Caco-2 (cell line): Measurements from ENCODE around the gene KDM1A. TPM values are rescaled to one million over a fixed set of nuclear protein-coding genes. Genes with fewer than 3 reads are reported as not detected.
A peak's percentile ranks its signal among the peaks of the same experiment; 100 is the strongest.

Experiments
- BruUV-seq: library from RNA; stranded (reverse); fragments of 400-500 nt; replicated peaks from 2 replicates; lab custom pipeline; 2021; lab: Mats Ljungman, UMichigan
- CTCF ChIA-PET: fragments of 300-600 bp; sonication (Branson Sonifier 250); formaldehyde crosslinking; loops from one replicate; lab custom pipeline; 2022; ENCODE audit warnings: antibody characterized with exemption; lab: Charles Lee
- POLR2A ChIA-PET: fragments of 300-600 bp; sonication (Branson Sonifier 250); formaldehyde crosslinking; loops from one replicate; lab custom pipeline; 2022; ENCODE audit warnings: antibody characterized with exemption; lab: Charles Lee
- DNase-seq, 2 experiments: peaks; one replicate each; pipeline versions ENCODE4 v3.0.0 to v3.0.0-alpha.2; 2020 to 2022
- H3K27me3 ChIP-seq: replicated peaks from 2 replicates; pipeline ENCODE4 v1.6.0; 2011; ENCODE audit warnings: low read length; ENCODE audit not compliant: control insufficient read depth, insufficient read depth
- H3K36me3 ChIP-seq: 2 replicates; pipeline ENCODE4 v1.5.1; 2011; ENCODE audit warnings: low read length; ENCODE audit not compliant: control insufficient read depth, insufficient read depth
- H3K4me1 ChIP-seq: fragments of 250-450 bp; sonication (Bioruptor Pico); 2 replicates; pipeline ENCODE4 v1.5.1; 2020; ENCODE audit warnings: mild to moderate bottlenecking
- H3K4me3 ChIP-seq: 2 replicates; pipeline ENCODE4 v1.5.1; 2011; ENCODE audit warnings: low read depth, mild to moderate bottlenecking, control low read depth, low read length
- H3K9me3 ChIP-seq: fragments of 250-450 bp; sonication (Bioruptor Pico); 2 replicates; pipeline ENCODE4 v1.5.1; 2020; ENCODE audit warnings: mild to moderate bottlenecking, moderate library complexity
- H3K27ac Mint-ChIP-seq: one replicate; pipeline ENCODE4 v1.8.0; 2022; ENCODE audit warnings: mixed read lengths; ENCODE audit not compliant: unreplicated experiment
- H3K27me3 Mint-ChIP-seq: one replicate; pipeline ENCODE4 v1.8.0; 2022; ENCODE audit warnings: mixed read lengths; ENCODE audit not compliant: insufficient read depth, unreplicated experiment
- H3K36me3 Mint-ChIP-seq: one replicate; pipeline ENCODE4 v1.8.0; 2022; ENCODE audit warnings: mild to moderate bottlenecking, mixed read lengths; ENCODE audit not compliant: insufficient read depth, unreplicated experiment
- H3K4me1 Mint-ChIP-seq: one replicate; pipeline ENCODE4 v1.8.0; 2022; ENCODE audit warnings: low read depth, mixed read lengths; ENCODE audit not compliant: unreplicated experiment
- H3K4me3 Mint-ChIP-seq: one replicate; pipeline ENCODE4 v1.8.0; 2022; ENCODE audit warnings: mild to moderate bottlenecking, moderate library complexity, mixed read lengths; ENCODE audit not compliant: unreplicated experiment
- H3K9me3 Mint-ChIP-seq: one replicate; pipeline ENCODE4 v1.8.0; 2022; ENCODE audit warnings: mixed read lengths; ENCODE audit not compliant: unreplicated experiment
- CTCF ChIP-seq, 2 experiments: fragments of 200-600 bp in 1 of 2; IDR thresholded peaks; 1 replicate in 1 of 2; 2 replicates in 1 of 2; pipeline versions ENCODE4 v1.5.1 to v1.8.0; 2011 to 2022; ENCODE audit warnings: antibody characterized with exemption in 1 of 2, control low read depth in 1 of 2, inconsistent platforms in 1 of 2, low read depth in 1 of 2, low read length in 1 of 2, mild to moderate bottlenecking in 1 of 2, moderate library complexity in 1 of 2; ENCODE audit not compliant: insufficient read depth in 1 of 2, severe bottlenecking in 1 of 2, unreplicated experiment in 1 of 2
- intact Hi-C: fragments of 100-400 bp; cut with micrococcal nuclease; formaldehyde crosslinking; loops from one replicate; pipeline ENCODE4 v1.10.0; 2022; ENCODE audit not compliant: unreplicated experiment
- total RNA-seq: library from RNA; stranded (reverse); gene quantifications from 2 replicates; pipeline ENCODE4 v1.2.3, GENCODE V29; 2022

Gene KDM1A
- total RNA-seq, 1 experiment from 2014 or later = 83.0 TPM

GRCh38 chr1:23098463-23099170 lies 79.3 kb downstream of the KDM1A start:
- Histone ChIP-seq H3K4me3 (no peak overlapping the region), H3K4me1 (peaks cover 15% of the 10 kb centered on the region), H3K36me3 (no peaks in the 10 kb centered on the region), H3K27me3 (no peaks in the 10 kb centered on the region), H3K9me3 (no peaks in the 10 kb centered on the region)
- Mint-ChIP-seq H3K4me1 (peaks cover 50% of the 10 kb centered on the region), H3K36me3 (peaks cover 12% of the 10 kb centered on the region), H3K9me3 (peaks cover 11% of the 10 kb centered on the region), H3K27ac (peak overlapping the region; percentile 41), H3K4me3 (no peak overlapping the region), H3K27me3 (no peaks in the 10 kb centered on the region)
- intact Hi-C loops = loop anchor here (1.0 kb wide), 1 partner anchor 86 kb away; no protein-coding TSS in a partner anchor
- POLR2A ChIA-PET = interaction anchor here (0.5 kb wide), 1 partner anchor 83 kb away, joined by 3 read pairs; no protein-coding TSS in a partner anchor
- BruUV-seq = no TSS peak
- TF ChIP-seq CTCF (IDR thresholded peaks at IDR 0.05; ENCODE audit: insufficient read depth in 1 of 2, low read depth in 1 of 2, low read length in 1 of 2, severe bottlenecking in 1 of 2, unreplicated experiment in 1 of 2) = peak; percentile 78 to 80
- CTCF ChIA-PET = interaction anchor here (0.6 to 6.9 kb wide), 9 partner anchors 9 to 290 kb away, joined by 3 to 84 read pairs (median 3); partner anchors contain the start of gene HNRNPR
- DNase-seq = peak; percentile 52 to 59

- Histone ChIP-seq H3K36me3 (no peaks in the 10 kb centered on the region), H3K27me3 (no peaks in the 10 kb centered on the region), H3K4me1 (peaks cover 15% of the 10 kb centered on the region), H3K4me3 (no peak overlapping the region), H3K9me3 (no peaks in the 10 kb centered on the region)
- BruUV-seq = no TSS peak
- ChIA-PET CTCF (interaction anchor here (0.6 to 6.9 kb wide), 7 partner anchors 11 to 290 kb away, joined by 3 to 84 read pairs (median 3); no protein-coding TSS in a partner anchor), POLR2A (interaction anchor here (0.5 kb wide), 1 partner anchor 82 kb away, joined by 3 read pairs; no protein-coding TSS in a partner anchor)
- TF ChIP-seq CTCF (IDR thresholded peaks at IDR 0.05; ENCODE audit: insufficient read depth in 1 of 2, low read depth in 1 of 2, low read length in 1 of 2, severe bottlenecking in 1 of 2, unreplicated experiment in 1 of 2) = no peak
- intact Hi-C loops = no loop called here
- Mint-ChIP-seq H3K4me1 (peaks cover 50% of the 10 kb centered on the region), H3K4me3 (no peak overlapping the region), H3K27ac (peak overlapping the region; percentile 41), H3K27me3 (no peaks in the 10 kb centered on the region), H3K9me3 (peaks cover 11% of the 10 kb centered on the region), H3K36me3 (peaks cover 7% of the 10 kb centered on the region)
- DNase-seq = no peak
Measured at GRCh38 chr1:23099171-23099536, 79.9 kb downstream of the KDM1A start.

GRCh38 chr1:23100074-23100748 lies 80.9 kb downstream of the KDM1A start:
- peaks cover 50% of the 10 kb centered on the region for H3K4me1 Mint-ChIP-seq
- no peak overlapping the region for H3K4me3 ChIP-seq
- no peaks in the 10 kb centered on the region for H3K27me3 Mint-ChIP-seq
- TF ChIP-seq CTCF (IDR thresholded peaks at IDR 0.05; ENCODE audit: insufficient read depth in 1 of 2, low read depth in 1 of 2, low read length in 1 of 2, severe bottlenecking in 1 of 2, unreplicated experiment in 1 of 2) = no peak
- no peaks in the 10 kb centered on the region for H3K27me3 ChIP-seq
- H3K9me3 ChIP-seq = no peaks in the 10 kb centered on the region
- ChIA-PET POLR2A (no interaction called here), CTCF (interaction anchor here (0.5 to 6.9 kb wide), 3 partner anchors 63 to 85 kb away, joined by 4 to 84 read pairs (median 7); no protein-coding TSS in a partner anchor)
- no peak overlapping the region for H3K4me3 Mint-ChIP-seq
- H3K27ac Mint-ChIP-seq = no peak overlapping the region
- H3K4me1 ChIP-seq = peaks cover 15% of the 10 kb centered on the region
- no peak for DNase-seq
- intact Hi-C loops = no loop called here
- no TSS peak for BruUV-seq
- no peaks in the 10 kb centered on the region for H3K36me3 ChIP-seq
- H3K36me3 Mint-ChIP-seq = peaks cover 7% of the 10 kb centered on the region
- H3K9me3 Mint-ChIP-seq = peaks cover 11% of the 10 kb centered on the region
